ENCODE data around the gene FBXW2. TPM values are rescaled to one million over a fixed set of nuclear protein-coding genes. Genes with fewer than 3 reads are reported as not detected.

Gene FBXW2
- total RNA-seq, 1 donor from 2014 or later = 46.2 TPM

GRCh38 chr9:120715389-120715924 is 77.8 kb downstream of the FBXW2 start:
- DNase-seq (ENCODE audit: low spot score) (no peak), ATAC-seq (peak; percentile 38)

- no peak for DNase-seq (ENCODE audit: low spot score)
- peak; percentile 5 for ATAC-seq
Observed at GRCh38 chr9:120714846-120715388, 78.3 kb downstream of the FBXW2 start.

GRCh38 chr9:120714088-120714845 is 78.9 kb downstream of the FBXW2 start, which contains the start of gene MEGF9:
MEGF9 (minus strand) TSS chr9:120714470; CDS start chr9:120714358, 112 bp downstream.
- DNase-seq (ENCODE audit: low spot score) (peak; percentile 99), ATAC-seq (peak; percentile 86)

GRCh38 chr9:120713257-120714087 is 79.7 kb downstream of the FBXW2 start:
- ATAC-seq (no peak), DNase-seq (ENCODE audit: low spot score) (no peak)

- DNase-seq (ENCODE audit: low spot score) = no peak
- no peak for ATAC-seq
Observed at GRCh38 chr9:120712539-120713031, 80.6 kb downstream of the FBXW2 start.

- DNase-seq (ENCODE audit: low spot score) = no peak
- ATAC-seq = no peak
Observed at GRCh38 chr9:120711841-120712538, 81.2 kb downstream of the FBXW2 start.

- DNase-seq (ENCODE audit: low spot score) (no peak), ATAC-seq (no peak)
Observed at GRCh38 chr9:120711354-120711753, 81.9 kb downstream of the FBXW2 start.

GRCh38 chr9:120710110-120710981 is 82.9 kb downstream of the FBXW2 start:
- peak; percentile 34 for ATAC-seq
- no peak for DNase-seq (ENCODE audit: low spot score)

GRCh38 chr9:120708526-120709224 is 84.5 kb downstream of the FBXW2 start:
- no peak for ATAC-seq
- DNase-seq (ENCODE audit: low spot score) = no peak

- peak; percentile 60 for ATAC-seq
Observed at GRCh38 chr9:120707170-120707569, 86.0 kb downstream of the FBXW2 start.

More at GRCh38 chr9:120707170-120707569, 86.0 kb downstream of the FBXW2 start:
- no peak for DNase-seq (ENCODE audit: low spot score)

Other genes with a start within 250 kb of the FBXW2 start
- 27.4 TPM for gene CDK5RAP2, start 213.2 kb downstream of the FBXW2 start, total RNA-seq
- gene MEGF9, start 78.9 kb downstream of the FBXW2 start, total RNA-seq = 26.4 TPM
- gene PSMD5, start 49.5 kb upstream of the FBXW2 start, total RNA-seq = 44.4 TPM
- gene PHF19, start 83.8 kb upstream of the FBXW2 start, total RNA-seq = 2.4 TPM
- 3.0 TPM for gene TRAF1, start 133.4 kb upstream of the FBXW2 start, total RNA-seq

All from left lobe of liver (tissue), 2 donors.